Erythroblast (primary cell): ENCODE results near the gene FREM1.

ENCODE experiments used
- GATA1 ChIP-seq: IDR thresholded peaks from 2 replicates; pipeline ENCODE4 v1.6.1; 2011; ENCODE audit warnings: low read depth, mild to moderate bottlenecking, control low read depth, low read length, moderate library complexity
- POLR2A ChIP-seq: IDR thresholded peaks from 2 replicates; pipeline ENCODE4 v1.6.1; 2011; ENCODE audit warnings: mild to moderate bottlenecking, low read length

GRCh38 chr9:14956208-14956607 lies 46.0 kb upstream of the FREM1 start:
- TF ChIP-seq POLR2A, result no peak
- TF ChIP-seq GATA1, result no peak
